ENCODE results near the gene SSU72. TPM values are rescaled to one million over a fixed set of nuclear protein-coding genes. Genes with fewer than 3 reads are reported as not detected.

Gene SSU72
- total and polyA plus RNA-seq, 8 donors, result 49.2 to 74.3 (median 57.8) TPM

- H3K27ac ChIP-seq, result no peak overlapping the region
- FAIRE-seq (no peak), ATAC-seq (no peak), DNase-seq (no peak)
- H3K9me3 ChIP-seq, result no peaks in the 10 kb centered on the region
- no peaks in the 10 kb centered on the region for H3K36me3 ChIP-seq
- intact Hi-C loops (cut with DNase I), result no loop called here
- 47 to 58% methylated on average over 13 of the region's 13 CpGs for WGBS, 2 donors
- H3K4me1 ChIP-seq, result peaks cover 0 to under 1% (median 0%) of the 10 kb centered on the region in 3 donors
- no peak for TF ChIP-seq CTCF (IDR thresholded peaks at IDR 0.05)
- H3K27me3 ChIP-seq, result no peaks in the 10 kb centered on the region
- H3K4me3 ChIP-seq, result no peak overlapping the region
These were observed 28.4 kb upstream of the SSU72 start for GRCh38 chr1:1602968-1603506.

DNA sequence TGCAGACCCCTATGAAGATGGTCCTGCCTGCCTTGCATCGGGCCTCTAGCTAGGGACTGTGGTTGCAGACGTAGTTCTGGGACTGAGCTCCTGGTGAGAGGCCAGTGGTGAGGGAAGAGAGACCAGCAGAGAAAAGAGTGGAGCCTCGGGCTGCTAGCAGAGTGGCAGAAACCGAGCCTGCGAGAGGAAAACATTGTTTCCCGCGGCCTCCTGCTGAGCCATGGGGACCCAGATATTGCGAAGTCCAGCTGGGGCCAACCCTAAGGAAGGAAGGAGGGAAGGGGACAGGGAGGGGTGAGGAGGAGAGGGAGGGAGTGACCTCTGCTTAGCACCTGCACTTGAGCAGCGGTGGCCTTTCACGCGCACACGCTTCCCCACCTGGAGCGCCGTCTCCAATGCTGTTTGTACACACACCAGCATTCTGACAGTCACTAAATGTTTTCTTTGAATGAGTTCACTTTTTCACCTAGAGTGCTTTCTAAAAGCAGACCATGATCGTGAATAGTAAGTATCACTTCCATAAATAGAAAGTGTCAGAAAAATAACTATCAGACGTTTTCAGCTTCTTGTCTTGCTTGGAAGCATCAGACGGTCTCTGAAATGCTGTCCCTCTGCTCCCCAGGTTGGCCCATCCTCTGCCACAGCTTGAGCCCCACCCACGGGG, 27.8 kb upstream of the SSU72 start:
- no peak for FAIRE-seq
- H3K27ac ChIP-seq, result no peak overlapping the region
- 58 to 61% methylated on average over 18 of the region's 18 CpGs for WGBS, 2 donors
- intact Hi-C loops (cut with DNase I), result no loop called here
- H3K4me1 ChIP-seq, result peaks cover 0 to 6% (median 3%) of the 10 kb centered on the region in 3 donors
- H3K4me3 ChIP-seq, result no peak overlapping the region
- no peaks in the 10 kb centered on the region for H3K9me3 ChIP-seq
- no peaks in the 10 kb centered on the region for H3K36me3 ChIP-seq
- H3K27me3 ChIP-seq, result no peaks in the 10 kb centered on the region
- no peak for DNase-seq
- no peak for ATAC-seq
- no peak for TF ChIP-seq CTCF (IDR thresholded peaks at IDR 0.05)

DNA sequence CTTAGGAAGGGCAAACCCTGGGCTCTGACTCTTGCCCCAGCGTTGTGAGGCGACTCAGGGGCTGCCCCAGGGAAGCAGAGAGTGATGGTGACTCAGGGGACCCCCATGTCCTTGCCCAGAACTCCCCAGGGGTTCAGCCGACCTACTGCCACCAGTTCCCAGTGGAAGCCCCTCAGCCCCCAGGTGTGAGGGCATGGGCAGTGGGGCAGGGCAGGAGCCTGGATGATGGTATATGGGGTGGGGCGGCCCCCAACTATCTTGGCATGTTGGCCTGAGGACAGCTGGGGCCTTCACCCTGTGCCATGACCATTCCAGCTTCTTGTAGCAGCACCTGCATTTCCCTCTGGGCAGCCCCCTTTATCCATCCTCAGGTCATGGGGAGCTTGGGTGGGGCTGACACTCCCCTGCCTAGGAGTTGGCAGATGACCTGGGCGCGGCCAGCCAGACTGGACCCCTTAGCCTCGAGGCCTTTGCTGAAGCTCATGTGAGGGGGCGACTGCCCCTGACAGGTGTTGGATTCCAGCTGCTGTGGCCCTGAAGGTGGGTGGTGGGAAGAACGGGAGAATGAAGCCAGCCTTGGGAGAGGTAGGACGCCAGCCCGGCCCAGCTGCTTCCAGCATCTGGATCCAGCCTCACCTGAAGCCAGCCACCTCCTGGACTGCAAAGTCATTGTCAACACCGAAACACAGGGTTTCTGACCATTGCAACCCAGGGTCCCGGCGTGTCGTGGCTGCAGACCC, 27.1 kb upstream of the SSU72 start:
- Histone ChIP-seq H3K36me3 (no peaks in the 10 kb centered on the region), H3K4me3 (no peak overlapping the region), H3K27me3 (no peaks in the 10 kb centered on the region), H3K9me3 (no peaks in the 10 kb centered on the region), H3K4me1 (peaks cover 0 to 6% (median 4%) of the 10 kb centered on the region in 3 donors), H3K27ac (no peak overlapping the region)
- no peak for FAIRE-seq
- DNase-seq, result no peak
- ATAC-seq, result no peak
- WGBS, 2 donors, result 83 to 86% methylated on average over 15 of the region's 15 CpGs
- TF ChIP-seq CTCF (IDR thresholded peaks at IDR 0.05), result no peak
- intact Hi-C loops (cut with DNase I), result no loop called here

DNA sequence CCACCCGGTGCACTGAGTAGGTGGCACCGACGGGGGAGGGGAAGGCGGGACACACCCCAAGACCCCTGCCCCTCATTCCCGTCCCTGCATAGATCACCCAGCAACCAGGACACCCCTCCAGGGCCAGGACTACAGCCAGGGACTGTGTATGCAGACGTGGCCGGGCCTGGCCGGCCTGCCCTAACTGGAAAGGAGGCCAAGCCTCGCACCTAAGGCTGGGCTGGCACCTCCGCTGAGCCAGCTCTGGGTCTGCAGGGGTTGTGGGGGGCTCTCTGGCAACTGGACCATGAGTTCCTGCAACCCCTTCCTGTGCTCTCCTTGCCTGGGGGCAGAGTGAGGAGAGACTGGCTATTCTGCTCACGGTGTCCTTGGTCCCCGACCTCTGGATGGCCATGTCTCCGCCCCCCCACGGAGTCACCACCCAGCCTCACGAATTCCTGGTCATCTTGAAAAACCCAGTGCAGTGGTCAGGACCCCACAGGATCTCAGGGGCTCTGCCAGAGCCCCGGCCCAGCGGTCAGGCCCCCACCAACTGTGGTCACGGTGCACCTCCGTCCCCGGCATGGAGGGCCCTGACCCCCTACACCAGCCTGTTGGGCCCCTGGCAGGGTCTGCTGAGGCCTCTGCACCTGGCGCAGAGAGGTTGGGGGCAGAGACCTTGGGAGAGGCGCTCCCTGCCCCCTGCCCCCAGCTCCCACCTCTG, 26.3 kb upstream of the SSU72 start:
- DNase-seq, result peak in 1 of 6 donors; percentile 71
- no peak for FAIRE-seq
- intact Hi-C loops (cut with DNase I), result no loop called here
- Histone ChIP-seq H3K4me1 (peaks cover 0 to 6% (median 4%) of the 10 kb centered on the region in 3 donors), H3K27ac (no peak overlapping the region), H3K4me3 (peak overlapping the region in 1 of 4 donors; percentile 50), H3K27me3 (no peaks in the 10 kb centered on the region), H3K9me3 (no peaks in the 10 kb centered on the region), H3K36me3 (no peaks in the 10 kb centered on the region)
- no peak for ATAC-seq
- 76 to 89% methylated on average over 16 to 22 of the region's 22 CpGs for WGBS, 2 donors
- TF ChIP-seq CTCF (IDR thresholded peaks at IDR 0.05), result no peak

Measured in pancreas (tissue), 10 donors.